ENCODE data around the gene TBC1D3. TPM values are rescaled to one million over a fixed set of nuclear protein-coding genes. Genes with fewer than 3 reads are reported as not detected.
"Not testable (repeated sequence)": the region's sequence is repeated elsewhere in the genome, so short reads cannot be mapped to it uniquely, and the experiment has no call there.

TBC1D3 gene
- total RNA-seq (2021) (not detected in 2 replicates), Bru-seq, nascent RNA (not detected), BruChase-seq, experiment 1, labeled RNA remaining after a 2-hour chase (percentile 7 among the genes with signal in this experiment), BruChase-seq, experiment 2, labeled RNA remaining after a 6-hour chase (percentile 19 among the genes with signal in this experiment)
- long read RNA-seq, partial matches to known transcripts = 0 of 1 reads
- long read RNA-seq, other reads (novel, unspliced or antisense) = 1 of 1 reads

- CTCF ChIA-PET; BruUV-seq (replicated peaks); H3K9me3 ChIP-seq (ENCODE audit: low read depth, low read length, poor library complexity, severe bottlenecking): not testable (repeated sequence)
Measured at GRCh38 chr17:38192455-38192854, at the start of gene TBC1D3. TBC1D3 (minus strand) TSS chr17:38192555; CDS start chr17:38191029, 1,526 bp downstream.

DNA sequence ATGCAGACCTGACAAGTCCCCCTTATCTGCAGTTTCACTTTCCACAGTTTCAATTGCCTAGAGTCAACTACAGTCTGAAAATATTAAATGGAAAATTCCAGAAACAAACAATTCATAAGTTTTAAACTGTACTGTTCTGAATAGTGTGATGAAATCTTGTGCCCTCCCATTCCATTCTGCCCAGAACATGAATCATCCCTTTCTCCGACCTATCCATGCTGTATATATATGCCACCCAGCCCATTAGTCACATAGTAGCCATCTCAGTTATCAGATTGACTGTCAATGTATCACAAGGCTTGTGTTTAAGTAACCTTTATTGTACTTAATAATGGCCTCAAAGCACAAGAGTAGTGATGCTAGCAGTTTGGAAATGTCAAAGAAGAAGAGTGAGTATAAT lies 40.4 kb upstream of the TBC1D3 start:
- POLR2A ChIA-PET (ENCODE audit: low non-redundant PET); H3K27ac ChIP-seq (ENCODE audit: low read depth, low read length, poor library complexity, severe bottlenecking); H3K9me3 ChIP-seq (ENCODE audit: low read depth, low read length, poor library complexity, severe bottlenecking); H3K4me1 ChIP-seq (ENCODE audit: insufficient read depth, low read length, poor library complexity, severe bottlenecking); BruUV-seq (replicated peaks); CTCF ChIA-PET; intact Hi-C loops (cut with micrococcal nuclease; ENCODE audit: unreplicated experiment); H3K36me3 ChIP-seq (ENCODE audit: insufficient read depth, low read length, poor library complexity, severe bottlenecking); DNase-seq (ENCODE audit: low spot score); H3K4me3 ChIP-seq (ENCODE audit: low read depth, low read length, poor library complexity, severe bottlenecking); H3K27me3 ChIP-seq (replicated peaks; ENCODE audit: insufficient read depth, low read depth, low read length, poor library complexity): not testable (repeated sequence)

More at GRCh38 chr17:38192455-38192854, at the start of gene TBC1D3:
- H3K4me1 ChIP-seq (ENCODE audit: insufficient read depth, low read length, poor library complexity, severe bottlenecking); H3K36me3 ChIP-seq (ENCODE audit: insufficient read depth, low read length, poor library complexity, severe bottlenecking); DNase-seq (ENCODE audit: low spot score); H3K4me3 ChIP-seq (ENCODE audit: low read depth, low read length, poor library complexity, severe bottlenecking); intact Hi-C loops (cut with micrococcal nuclease; ENCODE audit: unreplicated experiment); H3K27me3 ChIP-seq (replicated peaks; ENCODE audit: insufficient read depth, low read depth, low read length, poor library complexity); POLR2A ChIA-PET (ENCODE audit: low non-redundant PET); H3K27ac ChIP-seq (ENCODE audit: low read depth, low read length, poor library complexity, severe bottlenecking): not testable (repeated sequence)

- POLR2A ChIA-PET (ENCODE audit: low non-redundant PET); DNase-seq (ENCODE audit: low spot score): not testable (repeated sequence)
Measured at GRCh38 chr17:38225844-38226495, 33.6 kb upstream of the TBC1D3 start.

GRCh38 chr17:38220867-38221266 lies 28.5 kb upstream of the TBC1D3 start:
- H3K9me3 ChIP-seq (ENCODE audit: low read depth, low read length, poor library complexity, severe bottlenecking); CTCF ChIA-PET; BruUV-seq (replicated peaks); H3K36me3 ChIP-seq (ENCODE audit: insufficient read depth, low read length, poor library complexity, severe bottlenecking); H3K27me3 ChIP-seq (replicated peaks; ENCODE audit: insufficient read depth, low read depth, low read length, poor library complexity); H3K4me3 ChIP-seq (ENCODE audit: low read depth, low read length, poor library complexity, severe bottlenecking); DNase-seq (ENCODE audit: low spot score); H3K4me1 ChIP-seq (ENCODE audit: insufficient read depth, low read length, poor library complexity, severe bottlenecking); H3K27ac ChIP-seq (ENCODE audit: low read depth, low read length, poor library complexity, severe bottlenecking); intact Hi-C loops (cut with micrococcal nuclease; ENCODE audit: unreplicated experiment); POLR2A ChIA-PET (ENCODE audit: low non-redundant PET): not testable (repeated sequence)

More at GRCh38 chr17:38225844-38226495, 33.6 kb upstream of the TBC1D3 start:
- H3K27me3 ChIP-seq (replicated peaks; ENCODE audit: insufficient read depth, low read depth, low read length, poor library complexity); H3K4me1 ChIP-seq (ENCODE audit: insufficient read depth, low read length, poor library complexity, severe bottlenecking); CTCF ChIA-PET; BruUV-seq (replicated peaks); H3K36me3 ChIP-seq (ENCODE audit: insufficient read depth, low read length, poor library complexity, severe bottlenecking); intact Hi-C loops (cut with micrococcal nuclease; ENCODE audit: unreplicated experiment); H3K9me3 ChIP-seq (ENCODE audit: low read depth, low read length, poor library complexity, severe bottlenecking); H3K27ac ChIP-seq (ENCODE audit: low read depth, low read length, poor library complexity, severe bottlenecking); H3K4me3 ChIP-seq (ENCODE audit: low read depth, low read length, poor library complexity, severe bottlenecking): not testable (repeated sequence)

GRCh38 chr17:38200271-38200670 lies 7.9 kb upstream of the TBC1D3 start:
- H3K27me3 ChIP-seq (replicated peaks; ENCODE audit: insufficient read depth, low read depth, low read length, poor library complexity); intact Hi-C loops (cut with micrococcal nuclease; ENCODE audit: unreplicated experiment); H3K4me1 ChIP-seq (ENCODE audit: insufficient read depth, low read length, poor library complexity, severe bottlenecking); POLR2A ChIA-PET (ENCODE audit: low non-redundant PET); H3K36me3 ChIP-seq (ENCODE audit: insufficient read depth, low read length, poor library complexity, severe bottlenecking); BruUV-seq (replicated peaks); H3K9me3 ChIP-seq (ENCODE audit: low read depth, low read length, poor library complexity, severe bottlenecking); H3K4me3 ChIP-seq (ENCODE audit: low read depth, low read length, poor library complexity, severe bottlenecking); CTCF ChIA-PET; H3K27ac ChIP-seq (ENCODE audit: low read depth, low read length, poor library complexity, severe bottlenecking); DNase-seq (ENCODE audit: low spot score): not testable (repeated sequence)

DNA sequence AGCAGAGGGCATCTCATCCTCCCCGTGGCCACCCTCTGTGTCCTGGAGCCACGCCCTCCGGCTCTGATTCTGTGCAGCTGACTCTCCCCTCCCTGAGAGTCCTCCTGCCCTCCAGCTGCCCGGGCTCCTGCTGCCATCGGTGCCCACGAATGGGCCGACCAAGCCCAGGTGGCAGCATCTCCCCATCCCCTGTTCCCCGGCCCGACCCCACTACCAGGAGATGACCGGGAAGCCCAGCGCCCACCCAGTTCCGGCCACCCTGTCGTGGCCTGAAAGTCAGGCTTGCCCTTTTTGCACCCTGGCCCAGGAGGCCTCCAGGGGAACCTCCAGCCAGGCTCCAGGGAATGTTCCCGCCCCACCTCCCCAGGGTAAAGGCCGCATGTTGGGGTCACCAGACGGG lies 57.5 kb downstream of the TBC1D3 start:
- POLR2A ChIA-PET (ENCODE audit: low non-redundant PET); BruUV-seq (replicated peaks); H3K4me1 ChIP-seq (ENCODE audit: insufficient read depth, low read length, poor library complexity, severe bottlenecking); CTCF ChIA-PET; H3K36me3 ChIP-seq (ENCODE audit: insufficient read depth, low read length, poor library complexity, severe bottlenecking); DNase-seq (ENCODE audit: low spot score); H3K4me3 ChIP-seq (ENCODE audit: low read depth, low read length, poor library complexity, severe bottlenecking); H3K27me3 ChIP-seq (replicated peaks; ENCODE audit: insufficient read depth, low read depth, low read length, poor library complexity); intact Hi-C loops (cut with micrococcal nuclease; ENCODE audit: unreplicated experiment); H3K9me3 ChIP-seq (ENCODE audit: low read depth, low read length, poor library complexity, severe bottlenecking); H3K27ac ChIP-seq (ENCODE audit: low read depth, low read length, poor library complexity, severe bottlenecking): not testable (repeated sequence)

Measured in A673 (cell line).